SK-N-SH (cell line): ENCODE measurements around the gene PRDM10. TPM values are rescaled to one million over a fixed set of nuclear protein-coding genes. Genes with fewer than 3 reads are reported as not detected.

ENCODE experiments used
- CTCF ChIA-PET: fragments of 300-600, 350-600 bp; formaldehyde crosslinking; extraction: SDS; loops from one replicate; lab custom pipeline; 2021; lab: Yijun Ruan, JAX
- POLR2A ChIA-PET: fragments of 350-600 bp; sonication (Branson Sonifier 250); formaldehyde crosslinking; extraction: SDS; loops from one replicate; lab custom pipeline; 2020; ENCODE audit warnings: antibody characterized with exemption, inconsistent platforms; lab: Yijun Ruan, JAX
- DNase-seq: peaks from one replicate; pipeline ENCODE4 v3.0.0; 2012
- H2AFZ ChIP-seq: fragments of 200-600 bp; sonication (generic); 2 replicates; pipeline ENCODE4 v1.8.1; 2016; ENCODE audit warnings: antibody characterized with exemption, mild to moderate bottlenecking, low read depth
- H3F3A ChIP-seq: fragments of 200-600 bp; sonication (generic); replicated peaks from 2 replicates; pipeline ENCODE3; 2016; ENCODE audit warnings: antibody characterized with exemption, mild to moderate bottlenecking; ENCODE audit not compliant: insufficient read depth
- H3K27ac ChIP-seq, 2 experiments: fragments of 200-500 bp in 1 of 2; fragments of 200-600 bp in 1 of 2; sonication (Bioruptor generic) in 1 of 2; sonication (generic), shearing (Covaris generic) in 1 of 2; 2 replicates each; pipeline versions ENCODE4 v1.5.1 to v1.6.1; 2014 to 2016; ENCODE audit warnings: low read depth in 2 of 2, inconsistent platforms in 1 of 2, low read length in 1 of 2, mild to moderate bottlenecking in 1 of 2, mixed read lengths in 1 of 2
- H3K27me3 ChIP-seq: fragments of 200-600 bp; sonication (generic), shearing (Covaris generic); 2 replicates; pipeline ENCODE4 v1.6.1; 2016; ENCODE audit warnings: mixed run types; ENCODE audit not compliant: insufficient read depth
- H3K36me3 ChIP-seq, 2 experiments: fragments of 200-500 bp in 1 of 2; fragments of 200-600 bp in 1 of 2; sonication (Bioruptor generic) in 1 of 2; sonication (generic) in 1 of 2; replicated peaks in 1 of 2; 2 replicates each; pipeline versions ENCODE3 to v1.5.1; 2014 to 2016; ENCODE audit warnings: low read length in 1 of 2, mild to moderate bottlenecking in 1 of 2; ENCODE audit not compliant: insufficient read depth in 2 of 2, control insufficient read depth in 1 of 2
- H3K4me1 ChIP-seq, 2 experiments: fragments of 200-500 bp in 1 of 2; fragments of 200-600 bp in 1 of 2; sonication (Bioruptor generic) in 1 of 2; sonication (generic), shearing (Covaris generic) in 1 of 2; 2 replicates each; pipeline versions ENCODE4 v1.5.1 to v1.6.1; 2014 to 2016; ENCODE audit warnings: low read depth in 1 of 2, low read length in 1 of 2, mixed run types in 1 of 2; ENCODE audit not compliant: insufficient read depth in 2 of 2, control insufficient read depth in 1 of 2
- H3K4me2 ChIP-seq: fragments of 200-600 bp; sonication (generic), shearing (Covaris generic); 2 replicates; pipeline ENCODE4 v1.6.1; 2017; ENCODE audit warnings: mixed run types
- H3K4me3 ChIP-seq, 2 experiments: fragments of 200-500 bp in 1 of 2; fragments of 200-600 bp in 1 of 2; sonication (Bioruptor generic) in 1 of 2; sonication (generic), shearing (Covaris generic) in 1 of 2; 2 replicates each; pipeline versions ENCODE4 v1.5.1 to v1.8.1; 2014 to 2016; ENCODE audit warnings: low read depth in 2 of 2, inconsistent platforms in 1 of 2, low read length in 1 of 2, mild to moderate bottlenecking in 1 of 2, mixed read lengths in 1 of 2, moderate library complexity in 1 of 2
- H3K79me2 ChIP-seq: fragments of 200-600 bp; sonication (generic); 2 replicates; pipeline ENCODE4 v1.8.1; 2017; ENCODE audit warnings: mild to moderate bottlenecking; ENCODE audit not compliant: insufficient read depth
- H3K9ac ChIP-seq: fragments of 200-600 bp; sonication (generic); 2 replicates; pipeline ENCODE4 v1.6.1; 2017; ENCODE audit warnings: mixed run types
- H3K9me2 ChIP-seq: fragments of 200-600 bp; sonication (generic); 2 replicates; pipeline ENCODE4 v1.6.1; 2017; ENCODE audit warnings: mixed run types
- H3K9me3 ChIP-seq: fragments of 200-600 bp; sonication (generic); 2 replicates; pipeline ENCODE4 v1.6.1; 2017; ENCODE audit warnings: mixed run types, mild to moderate bottlenecking, moderate library complexity
- H4K20me1 ChIP-seq: fragments of 200-600 bp; sonication (generic); 2 replicates; pipeline ENCODE4 v1.6.1; 2017; ENCODE audit warnings: mild to moderate bottlenecking, mixed run types; ENCODE audit not compliant: insufficient read depth
- EP300 ChIP-seq, 2 experiments: IDR thresholded peaks; 2 replicates each; pipeline versions ENCODE4 v1.4.0 to v1.6.1; 2012; ENCODE audit warnings: borderline replicate concordance in 1 of 2, low read depth in 1 of 2, low read length in 1 of 2
- EZH2phosphoT487 ChIP-seq: fragments of 200-600 bp; sonication (generic); IDR thresholded peaks from 2 replicates; pipeline ENCODE4 v1.6.1; 2017; ENCODE audit warnings: low read depth, mixed run types, mild to moderate bottlenecking, antibody characterized with exemption, moderate library complexity, borderline replicate concordance
- FOSL2 ChIP-seq: IDR thresholded peaks from 2 replicates; pipeline ENCODE4 v1.4.0; 2012; ENCODE audit warnings: low read depth, mild to moderate bottlenecking, moderate library complexity, borderline replicate concordance
- GABPA ChIP-seq: IDR thresholded peaks from 2 replicates; pipeline ENCODE4 v1.4.0; 2012; ENCODE audit warnings: low read depth, mild to moderate bottlenecking
- GATA2 ChIP-seq: sonication (generic); formaldehyde crosslinking; IDR thresholded peaks from 2 replicates; pipeline ENCODE4 v1.5.0; 2020; ENCODE audit warnings: mild to moderate bottlenecking, missing genetic modification reagents
- IRF3 ChIP-seq: fragments of 150-350 bp; IDR thresholded peaks from 2 replicates; pipeline ENCODE4 v1.6.1; 2016; ENCODE audit warnings: mild to moderate bottlenecking, low read depth, low read length
- JUND ChIP-seq: IDR thresholded peaks from 2 replicates; pipeline ENCODE4 v1.4.0; 2012
- MEF2A ChIP-seq: IDR thresholded peaks from 2 replicates; pipeline ENCODE4 v1.4.0; 2012; ENCODE audit warnings: low read depth, borderline replicate concordance
- NFIC ChIP-seq: IDR thresholded peaks from 2 replicates; pipeline ENCODE4 v1.4.0; 2012; ENCODE audit warnings: borderline replicate concordance
- NRF1 ChIP-seq: IDR thresholded peaks from 2 replicates; pipeline ENCODE4 v1.6.1; 2012; ENCODE audit warnings: low read depth, mild to moderate bottlenecking, low read length
- POLR2AphosphoS5 ChIP-seq: IDR thresholded peaks from 2 replicates; pipeline ENCODE4 v1.6.1; 2012; ENCODE audit warnings: low read depth, low read length
- RCOR1 ChIP-seq: fragments of 150-350 bp; IDR thresholded peaks from 2 replicates; pipeline ENCODE4 v1.6.1; 2017; ENCODE audit warnings: antibody characterized with exemption, low read length
- RFX5 ChIP-seq: IDR thresholded peaks from 2 replicates; pipeline ENCODE4 v1.6.1; 2012; ENCODE audit warnings: mild to moderate bottlenecking, improper control_type of control experiment, low read length
- RXRA ChIP-seq: IDR thresholded peaks from 2 replicates; pipeline ENCODE4 v1.4.0; 2012; ENCODE audit warnings: low read depth, mild to moderate bottlenecking, borderline replicate concordance
- SIN3A ChIP-seq: IDR thresholded peaks from 2 replicates; pipeline ENCODE4 v1.6.1; 2012; ENCODE audit warnings: low read depth, mild to moderate bottlenecking, low read length, moderate library complexity, borderline replicate concordance
- TAF1 ChIP-seq: IDR thresholded peaks from 2 replicates; pipeline ENCODE4 v1.6.1; 2012; ENCODE audit warnings: low read depth, mild to moderate bottlenecking, low read length, moderate library complexity, borderline replicate concordance
- TCF12 ChIP-seq: IDR thresholded peaks from 2 replicates; pipeline ENCODE4 v1.4.0; 2012
- TEAD4 ChIP-seq: IDR thresholded peaks from 2 replicates; pipeline ENCODE4 v1.4.0; 2012; ENCODE audit warnings: mild to moderate bottlenecking, borderline replicate concordance; ENCODE audit not compliant: insufficient read depth
- YY1 ChIP-seq: IDR thresholded peaks from 2 replicates; pipeline ENCODE4 v1.4.0; 2012; ENCODE audit warnings: low read depth, mild to moderate bottlenecking
- WGBS: methylation state at CpG from one replicate; pipeline ENCODE4 v1.1.6; 2017; ENCODE audit warnings: low lambda C conversion rate; 5-methylcytosine and 5-hydroxymethylcytosine counted together
- polyA plus RNA-seq, 3 experiments: library from polyadenylated mRNA; depleted of rRNA; stranded (reverse); fragments of >200 nt; gene quantifications; 2 replicates each; pipeline ENCODE4 v1.2.3, GENCODE V29; 2012
- TF ChIP-seq, protein P1 (sequence below): IDR thresholded peaks from 2 replicates; pipeline ENCODE4 v1.4.0; 2012; ENCODE audit warnings: low read depth, borderline replicate concordance
- TF ChIP-seq, protein P2 (sequence below): IDR thresholded peaks from 2 replicates; pipeline ENCODE4 v1.4.0; 2012; ENCODE audit warnings: low read depth, borderline replicate concordance
- TF ChIP-seq, protein P3 (sequence below): IDR thresholded peaks from 2 replicates; pipeline ENCODE4 v1.4.0; 2012; ENCODE audit warnings: low read depth
- TF ChIP-seq, protein P4 (sequence below): IDR thresholded peaks from 2 replicates; pipeline ENCODE4 v1.6.1; 2012; ENCODE audit warnings: mild to moderate bottlenecking, low read depth, low read length, moderate library complexity

Gene PRDM10
- polyA plus RNA-seq, 1 of the 3 experiments (the other 2 are of a cell fraction): 1.9 TPM

- H3K9ac ChIP-seq: no peak overlapping the region
- CTCF ChIA-PET: no interaction called here
- WGBS: 80% methylated on average over 18 of the region's 18 CpGs
- TF ChIP-seq EZH2phosphoT487: no peak
- TF ChIP-seq TEAD4: 0 out of 2 replicates have a peak, but pooled peaks have one; percentile 49
- peak in 1 of 2 experiments; percentile 66; a peak in 1 of 4 replicates for TF ChIP-seq EP300 (IDR thresholded peaks at IDR 0.05; ENCODE audit: borderline replicate concordance in 1 of 2, low read depth in 1 of 2, low read length in 1 of 2)
- no peak for TF ChIP-seq SIN3A
- TF ChIP-seq RFX5: no peak
- TF ChIP-seq, protein P1, sequence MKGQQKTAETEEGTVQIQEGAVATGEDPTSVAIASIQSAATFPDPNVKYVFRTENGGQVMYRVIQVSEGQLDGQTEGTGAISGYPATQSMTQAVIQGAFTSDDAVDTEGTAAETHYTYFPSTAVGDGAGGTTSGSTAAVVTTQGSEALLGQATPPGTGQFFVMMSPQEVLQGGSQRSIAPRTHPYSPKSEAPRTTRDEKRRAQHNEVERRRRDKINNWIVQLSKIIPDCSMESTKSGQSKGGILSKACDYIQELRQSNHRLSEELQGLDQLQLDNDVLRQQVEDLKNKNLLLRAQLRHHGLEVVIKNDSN: peak; percentile 22; the same call in 1 of the 2 replicates
- TF ChIP-seq YY1: no peak
- TF ChIP-seq, protein P2, sequence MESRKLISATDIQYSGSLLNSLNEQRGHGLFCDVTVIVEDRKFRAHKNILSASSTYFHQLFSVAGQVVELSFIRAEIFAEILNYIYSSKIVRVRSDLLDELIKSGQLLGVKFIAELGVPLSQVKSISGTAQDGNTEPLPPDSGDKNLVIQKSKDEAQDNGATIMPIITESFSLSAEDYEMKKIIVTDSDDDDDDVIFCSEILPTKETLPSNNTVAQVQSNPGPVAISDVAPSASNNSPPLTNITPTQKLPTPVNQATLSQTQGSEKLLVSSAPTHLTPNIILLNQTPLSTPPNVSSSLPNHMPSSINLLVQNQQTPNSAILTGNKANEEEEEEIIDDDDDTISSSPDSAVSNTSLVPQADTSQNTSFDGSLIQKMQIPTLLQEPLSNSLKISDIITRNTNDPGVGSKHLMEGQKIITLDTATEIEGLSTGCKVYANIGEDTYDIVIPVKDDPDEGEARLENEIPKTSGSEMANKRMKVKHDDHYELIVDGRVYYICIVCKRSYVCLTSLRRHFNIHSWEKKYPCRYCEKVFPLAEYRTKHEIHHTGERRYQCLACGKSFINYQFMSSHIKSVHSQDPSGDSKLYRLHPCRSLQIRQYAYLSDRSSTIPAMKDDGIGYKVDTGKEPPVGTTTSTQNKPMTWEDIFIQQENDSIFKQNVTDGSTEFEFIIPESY: no peak
- peak; percentile 88 for TF ChIP-seq TCF12
- TF ChIP-seq NFIC: peak; percentile 30; the same call in 1 of the 2 replicates
- TF ChIP-seq, protein P3, sequence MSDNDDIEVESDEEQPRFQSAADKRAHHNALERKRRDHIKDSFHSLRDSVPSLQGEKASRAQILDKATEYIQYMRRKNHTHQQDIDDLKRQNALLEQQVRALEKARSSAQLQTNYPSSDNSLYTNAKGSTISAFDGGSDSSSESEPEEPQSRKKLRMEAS: peak; percentile 78
- TF ChIP-seq JUND: peak; percentile 88
- TF ChIP-seq, protein P4, sequence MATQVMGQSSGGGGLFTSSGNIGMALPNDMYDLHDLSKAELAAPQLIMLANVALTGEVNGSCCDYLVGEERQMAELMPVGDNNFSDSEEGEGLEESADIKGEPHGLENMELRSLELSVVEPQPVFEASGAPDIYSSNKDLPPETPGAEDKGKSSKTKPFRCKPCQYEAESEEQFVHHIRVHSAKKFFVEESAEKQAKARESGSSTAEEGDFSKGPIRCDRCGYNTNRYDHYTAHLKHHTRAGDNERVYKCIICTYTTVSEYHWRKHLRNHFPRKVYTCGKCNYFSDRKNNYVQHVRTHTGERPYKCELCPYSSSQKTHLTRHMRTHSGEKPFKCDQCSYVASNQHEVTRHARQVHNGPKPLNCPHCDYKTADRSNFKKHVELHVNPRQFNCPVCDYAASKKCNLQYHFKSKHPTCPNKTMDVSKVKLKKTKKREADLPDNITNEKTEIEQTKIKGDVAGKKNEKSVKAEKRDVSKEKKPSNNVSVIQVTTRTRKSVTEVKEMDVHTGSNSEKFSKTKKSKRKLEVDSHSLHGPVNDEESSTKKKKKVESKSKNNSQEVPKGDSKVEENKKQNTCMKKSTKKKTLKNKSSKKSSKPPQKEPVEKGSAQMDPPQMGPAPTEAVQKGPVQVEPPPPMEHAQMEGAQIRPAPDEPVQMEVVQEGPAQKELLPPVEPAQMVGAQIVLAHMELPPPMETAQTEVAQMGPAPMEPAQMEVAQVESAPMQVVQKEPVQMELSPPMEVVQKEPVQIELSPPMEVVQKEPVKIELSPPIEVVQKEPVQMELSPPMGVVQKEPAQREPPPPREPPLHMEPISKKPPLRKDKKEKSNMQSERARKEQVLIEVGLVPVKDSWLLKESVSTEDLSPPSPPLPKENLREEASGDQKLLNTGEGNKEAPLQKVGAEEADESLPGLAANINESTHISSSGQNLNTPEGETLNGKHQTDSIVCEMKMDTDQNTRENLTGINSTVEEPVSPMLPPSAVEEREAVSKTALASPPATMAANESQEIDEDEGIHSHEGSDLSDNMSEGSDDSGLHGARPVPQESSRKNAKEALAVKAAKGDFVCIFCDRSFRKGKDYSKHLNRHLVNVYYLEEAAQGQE: no peak
- TF ChIP-seq RCOR1: no peak
- peak; percentile 46; the same call in 1 of the 2 replicates for TF ChIP-seq POLR2AphosphoS5
- TF ChIP-seq GATA2 (CRISPR knock-in tag): no peak
- no peak for TF ChIP-seq IRF3
- TF ChIP-seq RXRA: peak; percentile 32; the same call in 1 of the 2 replicates
- TF ChIP-seq NRF1: no peak
- TF ChIP-seq GABPA: no peak
- TF ChIP-seq FOSL2: peak; percentile 97
- no peak for TF ChIP-seq MEF2A
- no peak for TF ChIP-seq TAF1
Measured at GRCh38 chr11:129960216-129961214, 42.1 kb downstream of the PRDM10 start.

More at GRCh38 chr11:129960216-129961214, 42.1 kb downstream of the PRDM10 start:
- no peaks in the 10 kb centered on the region for H3K27me3 ChIP-seq
- H4K20me1 ChIP-seq: no peaks in the 10 kb centered on the region
- H3K36me3 ChIP-seq: peaks cover 0 to 17% of the 10 kb centered on the region in 2 experiments
- H3F3A ChIP-seq: peaks cover 16% of the 10 kb centered on the region
- no peak overlapping the region for H2AFZ ChIP-seq
- POLR2A ChIA-PET: no interaction called here
- no peaks in the 10 kb centered on the region for H3K9me2 ChIP-seq
- no peaks in the 10 kb centered on the region for H3K9me3 ChIP-seq
- no peak for DNase-seq
- no peak overlapping the region for H3K4me3 ChIP-seq
- peak overlapping the region in 1 of 2 experiments; percentile 39; a peak in 1 of 4 replicates for H3K27ac ChIP-seq
- H3K4me1 ChIP-seq: peaks cover 3% of the 10 kb centered on the region in 2 experiments; a peak in 2 of 4 replicates
- 0 out of 2 replicates have a peak overlapping the region, but pooled peaks have one; percentile 17 for H3K4me2 ChIP-seq
- H3K79me2 ChIP-seq: no peaks in the 10 kb centered on the region
